SK-N-SH treated with all-trans-retinoic acid at 6 μM for 48 hours (cell line): ENCODE measurements around the gene ZNF442.
"Not testable (repeated sequence)": the region's sequence is repeated elsewhere in the genome, so short reads cannot be mapped to it uniquely, and the experiment has no call there.

Source experiments
- ATAC-seq: fragments of 200-7000 bp; cut with Tn5 transposase; 3 replicates; pipeline ENCODE4 v1.9.1; 2020; ENCODE audit warnings: mild to moderate bottlenecking, moderate library complexity
- ARNTL ChIP-seq: fragments of 450-650 bp; formaldehyde crosslinking; IDR thresholded peaks from 2 replicates; pipeline ENCODE4 v1.5.0; 2020; ENCODE audit warnings: low read depth, mild to moderate bottlenecking, moderate library complexity, borderline replicate concordance
- CSDC2 ChIP-seq: fragments of 250-450 bp; sonication (Bioruptor Pico); IDR thresholded peaks from 2 replicates; pipeline ENCODE4 v1.5.0; 2020; ENCODE audit warnings: mild to moderate bottlenecking, moderate library complexity
- ESRRG ChIP-seq: fragments of 250-450 bp; sonication (Bioruptor Pico); IDR thresholded peaks from 2 replicates; pipeline ENCODE4 v1.6.1; 2021; ENCODE audit warnings: mild to moderate bottlenecking
- OSR1 ChIP-seq: fragments of 250-450 bp; sonication (Bioruptor Pico); IDR thresholded peaks from 2 replicates; pipeline ENCODE4 v1.8.0; 2022; ENCODE audit warnings: moderate library complexity, mild to moderate bottlenecking, inconsistent platforms
- PPARA ChIP-seq: fragments of 250-450 bp; sonication (Bioruptor Pico); IDR thresholded peaks from 2 replicates; pipeline ENCODE4 v1.5.0; 2020; ENCODE audit warnings: mild to moderate bottlenecking, borderline replicate concordance
- RARB ChIP-seq: fragments of 250-450 bp; sonication (Bioruptor Pico); IDR thresholded peaks from 2 replicates; pipeline ENCODE4 v1.8.0; 2021; ENCODE audit warnings: mild to moderate bottlenecking, moderate library complexity
- TCF4 ChIP-seq: fragments of 250-450 bp; sonication (Bioruptor Pico); IDR thresholded peaks from 2 replicates; pipeline ENCODE4 v1.8.0; 2021; ENCODE audit warnings: mild to moderate bottlenecking, moderate library complexity, borderline replicate concordance
- TOX ChIP-seq: fragments of 250-450 bp; sonication (Bioruptor Pico); IDR thresholded peaks from 2 replicates; pipeline ENCODE4 v1.8.0; 2021; ENCODE audit warnings: mild to moderate bottlenecking, moderate library complexity, borderline replicate concordance
- ZC3H10 ChIP-seq: fragments of 250-450 bp; sonication (Bioruptor Pico); IDR thresholded peaks from 2 replicates; pipeline ENCODE4 v1.5.1; 2021; ENCODE audit warnings: mild to moderate bottlenecking, moderate library complexity
- ZFP3 ChIP-seq: fragments of 250-450 bp; sonication (Bioruptor Pico); IDR thresholded peaks from 2 replicates; pipeline ENCODE4 v1.5.0; 2020; ENCODE audit warnings: mild to moderate bottlenecking, moderate library complexity
- ZFP30 ChIP-seq: fragments of 450-650 bp; formaldehyde crosslinking; IDR thresholded peaks from 2 replicates; pipeline ENCODE4 v1.5.0; 2022; ENCODE audit warnings: mild to moderate bottlenecking, moderate library complexity
- ZNF565 ChIP-seq: fragments of 450-650 bp; formaldehyde crosslinking; conservative IDR thresholded peaks from 2 replicates; pipeline ENCODE4 v1.5.0; 2020; ENCODE audit warnings: low read depth, mild to moderate bottlenecking, moderate library complexity
- ZNF70 ChIP-seq: fragments of 450-650 bp; formaldehyde crosslinking; IDR thresholded peaks from 2 replicates; pipeline ENCODE4 v1.5.0; 2020; ENCODE audit warnings: mild to moderate bottlenecking, moderate library complexity
- ZNF8 ChIP-seq: fragments of 450-650 bp; formaldehyde crosslinking; IDR thresholded peaks from 2 replicates; pipeline ENCODE4 v1.5.0; 2020; ENCODE audit warnings: mild to moderate bottlenecking, moderate library complexity
- TF ChIP-seq, protein P1 (sequence below): fragments of 250-450 bp; sonication (Bioruptor Pico); IDR thresholded peaks from 2 replicates; pipeline ENCODE4 v1.5.1; 2020; ENCODE audit warnings: low read depth, mild to moderate bottlenecking, moderate library complexity
- TF ChIP-seq, protein P2 (sequence below): fragments of 250-450 bp; sonication (Bioruptor Pico); IDR thresholded peaks from 2 replicates; pipeline ENCODE4 v1.8.0; 2020; ENCODE audit warnings: mild to moderate bottlenecking, moderate library complexity, borderline replicate concordance
- TF ChIP-seq, protein P3 (sequence below): fragments of 250-450 bp; sonication (Bioruptor Pico); IDR thresholded peaks from 2 replicates; pipeline ENCODE4 v1.5.1; 2021; ENCODE audit warnings: mild to moderate bottlenecking, moderate library complexity
- TF ChIP-seq, protein P4 (sequence below): fragments of 250-450 bp; sonication (Bioruptor Pico); IDR thresholded peaks from 2 replicates; pipeline ENCODE4 v1.5.0; 2020; ENCODE audit warnings: mild to moderate bottlenecking, moderate library complexity
- TF ChIP-seq, protein P5 (sequence below): fragments of 250-450 bp; sonication (Bioruptor Pico); IDR thresholded peaks from 2 replicates; pipeline ENCODE4 v1.8.0; 2021; ENCODE audit warnings: low read depth, mild to moderate bottlenecking, moderate library complexity, borderline replicate concordance

ZNF442 gene

DNA sequence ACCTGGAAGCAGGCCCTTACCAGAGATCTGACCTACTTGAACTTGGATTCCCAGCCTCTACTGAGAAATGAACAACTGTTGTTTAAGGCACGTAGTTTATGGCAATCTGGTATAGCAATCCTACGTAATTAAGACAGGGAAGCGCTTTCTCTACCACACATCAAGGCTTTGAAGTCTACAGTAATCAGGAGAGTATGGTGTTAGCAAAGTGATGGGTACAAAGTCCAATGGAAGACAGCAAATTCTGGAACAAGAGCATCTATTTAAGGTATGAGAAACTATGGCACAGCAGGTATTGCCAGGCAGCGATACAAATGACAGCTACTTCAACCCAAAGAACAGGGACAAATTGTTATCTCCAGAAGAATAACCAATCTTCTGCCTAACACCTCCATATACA is 35.1 kb downstream of the ZNF442 start:
- ATAC-seq = no peak
- no peak for TF ChIP-seq ZNF8 (CRISPR knock-in tag)
- TF ChIP-seq OSR1 (CRISPR knock-in tag) = no peak
- no peak for TF ChIP-seq ARNTL (CRISPR knock-in tag)
- TF ChIP-seq TOX = no peak
- TF ChIP-seq, all 23 proteins: peak for 0

DNA sequence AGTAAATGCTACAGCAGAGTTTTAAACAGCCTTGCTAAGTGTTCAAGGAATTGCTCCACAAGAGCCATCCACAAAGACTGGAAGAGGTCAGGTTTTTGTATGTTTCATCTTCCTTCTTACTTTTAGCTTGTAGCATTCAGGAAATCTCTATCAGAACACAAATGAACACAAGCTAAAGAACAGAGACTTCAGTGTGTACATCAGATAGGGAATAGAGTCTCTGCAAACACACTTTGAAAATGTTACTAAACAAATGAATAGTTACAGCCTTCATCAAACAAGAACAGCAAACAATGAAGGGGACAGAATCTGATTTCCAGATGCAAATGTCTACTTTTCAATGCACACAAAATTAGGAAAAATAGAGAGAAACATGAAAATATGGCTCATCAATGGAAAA is 39.8 kb downstream of the ZNF442 start:
- ATAC-seq = no peak
- TF ChIP-seq, protein P1, sequence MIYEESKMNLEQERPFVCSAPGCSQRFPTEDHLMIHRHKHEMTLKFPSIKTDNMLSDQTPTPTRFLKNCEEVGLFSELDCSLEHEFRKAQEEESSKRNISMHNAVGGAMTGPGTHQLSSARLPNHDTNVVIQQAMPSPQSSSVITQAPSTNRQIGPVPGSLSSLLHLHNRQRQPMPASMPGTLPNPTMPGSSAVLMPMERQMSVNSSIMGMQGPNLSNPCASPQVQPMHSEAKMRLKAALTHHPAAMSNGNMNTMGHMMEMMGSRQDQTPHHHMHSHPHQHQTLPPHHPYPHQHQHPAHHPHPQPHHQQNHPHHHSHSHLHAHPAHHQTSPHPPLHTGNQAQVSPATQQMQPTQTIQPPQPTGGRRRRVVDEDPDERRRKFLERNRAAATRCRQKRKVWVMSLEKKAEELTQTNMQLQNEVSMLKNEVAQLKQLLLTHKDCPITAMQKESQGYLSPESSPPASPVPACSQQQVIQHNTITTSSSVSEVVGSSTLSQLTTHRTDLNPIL (CRISPR knock-in tag) = no peak
- TF ChIP-seq RARB (no peak), ZNF565 (CRISPR knock-in tag) (no peak), TOX (no peak), ESRRG (no peak), ZC3H10 (no peak), CSDC2 (CRISPR knock-in tag) (no peak), TCF4 (CRISPR knock-in tag) (no peak), PPARA (CRISPR knock-in tag) (no peak)
- TF ChIP-seq, protein P2, sequence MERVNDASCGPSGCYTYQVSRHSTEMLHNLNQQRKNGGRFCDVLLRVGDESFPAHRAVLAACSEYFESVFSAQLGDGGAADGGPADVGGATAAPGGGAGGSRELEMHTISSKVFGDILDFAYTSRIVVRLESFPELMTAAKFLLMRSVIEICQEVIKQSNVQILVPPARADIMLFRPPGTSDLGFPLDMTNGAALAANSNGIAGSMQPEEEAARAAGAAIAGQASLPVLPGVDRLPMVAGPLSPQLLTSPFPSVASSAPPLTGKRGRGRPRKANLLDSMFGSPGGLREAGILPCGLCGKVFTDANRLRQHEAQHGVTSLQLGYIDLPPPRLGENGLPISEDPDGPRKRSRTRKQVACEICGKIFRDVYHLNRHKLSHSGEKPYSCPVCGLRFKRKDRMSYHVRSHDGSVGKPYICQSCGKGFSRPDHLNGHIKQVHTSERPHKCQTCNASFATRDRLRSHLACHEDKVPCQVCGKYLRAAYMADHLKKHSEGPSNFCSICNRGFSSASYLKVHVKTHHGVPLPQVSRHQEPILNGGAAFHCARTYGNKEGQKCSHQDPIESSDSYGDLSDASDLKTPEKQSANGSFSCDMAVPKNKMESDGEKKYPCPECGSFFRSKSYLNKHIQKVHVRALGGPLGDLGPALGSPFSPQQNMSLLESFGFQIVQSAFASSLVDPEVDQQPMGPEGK (CRISPR knock-in tag) = no peak

DNA sequence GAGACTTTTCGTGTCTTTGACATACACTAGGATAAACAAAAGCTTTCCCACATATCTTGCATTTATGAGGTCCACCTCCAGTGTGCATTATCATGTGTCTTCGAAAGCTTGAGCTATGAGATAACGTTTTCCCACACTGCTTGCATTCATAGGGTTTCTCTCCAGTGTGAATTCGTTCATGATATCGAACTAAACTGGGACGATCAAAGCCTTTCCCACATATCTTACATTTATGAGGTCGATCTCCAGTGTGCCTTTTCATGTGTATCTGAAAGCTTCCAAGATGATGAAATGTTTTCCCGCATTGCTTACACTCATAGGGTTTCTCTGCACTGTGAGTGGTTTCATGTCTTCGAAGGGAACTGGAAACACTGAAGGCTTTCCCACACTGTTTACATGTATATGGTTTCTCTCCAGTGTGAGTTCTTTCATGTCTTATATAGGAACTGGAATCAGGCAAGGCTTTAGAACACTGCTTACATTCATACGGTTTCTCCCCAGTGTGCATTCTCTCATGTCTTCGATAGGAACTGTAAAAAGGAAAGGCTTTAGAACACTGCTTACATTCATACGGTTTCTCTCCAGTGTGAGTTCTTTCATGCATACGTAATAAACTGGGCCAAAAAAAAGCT is 46.6 kb downstream of the ZNF442 start:
- ATAC-seq = no peak
- TF ChIP-seq ARNTL (CRISPR knock-in tag) = no peak
- no peak for TF ChIP-seq ZFP30 (CRISPR knock-in tag)
- TF ChIP-seq ESRRG = no peak
- no peak for TF ChIP-seq ZNF8 (CRISPR knock-in tag)
- no peak for TF ChIP-seq ZNF565 (CRISPR knock-in tag)
- TF ChIP-seq, protein P3, sequence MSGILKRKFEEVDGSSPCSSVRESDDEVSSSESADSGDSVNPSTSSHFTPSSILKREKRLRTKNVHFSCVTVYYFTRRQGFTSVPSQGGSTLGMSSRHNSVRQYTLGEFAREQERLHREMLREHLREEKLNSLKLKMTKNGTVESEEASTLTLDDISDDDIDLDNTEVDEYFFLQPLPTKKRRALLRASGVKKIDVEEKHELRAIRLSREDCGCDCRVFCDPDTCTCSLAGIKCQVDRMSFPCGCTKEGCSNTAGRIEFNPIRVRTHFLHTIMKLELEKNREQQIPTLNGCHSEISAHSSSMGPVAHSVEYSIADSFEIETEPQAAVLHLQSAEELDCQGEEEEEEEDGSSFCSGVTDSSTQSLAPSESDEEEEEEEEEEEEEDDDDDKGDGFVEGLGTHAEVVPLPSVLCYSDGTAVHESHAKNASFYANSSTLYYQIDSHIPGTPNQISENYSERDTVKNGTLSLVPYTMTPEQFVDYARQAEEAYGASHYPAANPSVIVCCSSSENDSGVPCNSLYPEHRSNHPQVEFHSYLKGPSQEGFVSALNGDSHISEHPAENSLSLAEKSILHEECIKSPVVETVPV (CRISPR knock-in tag) = no peak
- no peak for TF ChIP-seq ZFP3 (CRISPR knock-in tag)
- TF ChIP-seq TCF4 (CRISPR knock-in tag) = no peak
- no peak for TF ChIP-seq ZNF70 (CRISPR knock-in tag)
- TF ChIP-seq, protein P4, sequence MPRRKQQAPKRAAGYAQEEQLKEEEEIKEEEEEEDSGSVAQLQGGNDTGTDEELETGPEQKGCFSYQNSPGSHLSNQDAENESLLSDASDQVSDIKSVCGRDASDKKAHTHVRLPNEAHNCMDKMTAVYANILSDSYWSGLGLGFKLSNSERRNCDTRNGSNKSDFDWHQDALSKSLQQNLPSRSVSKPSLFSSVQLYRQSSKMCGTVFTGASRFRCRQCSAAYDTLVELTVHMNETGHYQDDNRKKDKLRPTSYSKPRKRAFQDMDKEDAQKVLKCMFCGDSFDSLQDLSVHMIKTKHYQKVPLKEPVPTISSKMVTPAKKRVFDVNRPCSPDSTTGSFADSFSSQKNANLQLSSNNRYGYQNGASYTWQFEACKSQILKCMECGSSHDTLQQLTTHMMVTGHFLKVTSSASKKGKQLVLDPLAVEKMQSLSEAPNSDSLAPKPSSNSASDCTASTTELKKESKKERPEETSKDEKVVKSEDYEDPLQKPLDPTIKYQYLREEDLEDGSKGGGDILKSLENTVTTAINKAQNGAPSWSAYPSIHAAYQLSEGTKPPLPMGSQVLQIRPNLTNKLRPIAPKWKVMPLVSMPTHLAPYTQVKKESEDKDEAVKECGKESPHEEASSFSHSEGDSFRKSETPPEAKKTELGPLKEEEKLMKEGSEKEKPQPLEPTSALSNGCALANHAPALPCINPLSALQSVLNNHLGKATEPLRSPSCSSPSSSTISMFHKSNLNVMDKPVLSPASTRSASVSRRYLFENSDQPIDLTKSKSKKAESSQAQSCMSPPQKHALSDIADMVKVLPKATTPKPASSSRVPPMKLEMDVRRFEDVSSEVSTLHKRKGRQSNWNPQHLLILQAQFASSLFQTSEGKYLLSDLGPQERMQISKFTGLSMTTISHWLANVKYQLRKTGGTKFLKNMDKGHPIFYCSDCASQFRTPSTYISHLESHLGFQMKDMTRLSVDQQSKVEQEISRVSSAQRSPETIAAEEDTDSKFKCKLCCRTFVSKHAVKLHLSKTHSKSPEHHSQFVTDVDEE = no peak

DNA sequence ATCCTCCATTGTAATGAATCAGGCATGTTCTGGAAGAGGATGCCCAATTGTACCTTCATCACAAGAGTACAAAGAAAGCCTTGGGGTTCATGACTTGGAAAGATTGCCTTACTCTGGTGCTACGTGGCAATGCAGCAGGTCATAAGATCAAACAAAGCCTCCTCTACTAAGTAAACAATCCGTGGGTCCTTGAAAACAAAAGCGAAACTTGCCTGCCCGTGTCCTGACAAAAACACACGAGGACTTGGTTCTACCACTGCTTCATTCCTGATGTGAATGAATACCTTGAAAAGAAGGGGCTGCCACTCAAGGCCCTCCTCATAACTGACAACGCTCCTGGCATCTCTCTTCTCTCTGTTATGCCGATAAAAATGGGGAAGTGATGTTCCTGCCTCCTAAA is 50.9 kb downstream of the ZNF442 start:
- no peak for ATAC-seq
- TF ChIP-seq PPARA (CRISPR knock-in tag) (no peak), CSDC2 (CRISPR knock-in tag) (no peak)
- TF ChIP-seq, protein P5, sequence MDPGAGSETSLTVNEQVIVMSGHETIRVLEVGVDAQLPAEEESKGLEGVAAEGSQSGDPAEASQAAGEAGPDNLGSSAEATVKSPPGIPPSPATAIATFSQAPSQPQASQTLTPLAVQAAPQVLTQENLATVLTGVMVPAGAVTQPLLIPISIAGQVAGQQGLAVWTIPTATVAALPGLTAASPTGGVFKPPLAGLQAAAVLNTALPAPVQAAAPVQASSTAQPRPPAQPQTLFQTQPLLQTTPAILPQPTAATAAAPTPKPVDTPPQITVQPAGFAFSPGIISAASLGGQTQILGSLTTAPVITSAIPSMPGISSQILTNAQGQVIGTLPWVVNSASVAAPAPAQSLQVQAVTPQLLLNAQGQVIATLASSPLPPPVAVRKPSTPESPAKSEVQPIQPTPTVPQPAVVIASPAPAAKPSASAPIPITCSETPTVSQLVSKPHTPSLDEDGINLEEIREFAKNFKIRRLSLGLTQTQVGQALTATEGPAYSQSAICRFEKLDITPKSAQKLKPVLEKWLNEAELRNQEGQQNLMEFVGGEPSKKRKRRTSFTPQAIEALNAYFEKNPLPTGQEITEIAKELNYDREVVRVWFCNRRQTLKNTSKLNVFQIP (CRISPR knock-in tag) = no peak

DNA sequence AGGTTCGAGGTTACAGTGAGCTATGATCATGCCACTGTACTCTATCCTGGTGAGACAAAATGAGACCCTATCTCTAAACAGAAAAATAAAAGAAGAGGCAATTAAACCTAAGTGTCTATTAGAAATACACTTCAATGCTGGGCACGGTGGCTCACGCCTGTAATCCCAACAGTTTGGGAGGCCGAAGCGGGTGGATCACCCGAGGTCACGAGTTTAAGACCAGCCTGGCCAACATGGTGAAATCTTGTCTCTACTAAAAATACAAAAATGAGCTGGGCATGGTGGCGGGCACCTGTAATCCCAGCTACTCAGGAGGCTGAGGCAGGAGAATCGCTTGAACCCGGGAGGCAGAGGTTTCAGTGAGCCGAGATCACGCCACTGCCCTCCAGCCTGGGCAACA is 56.6 kb downstream of the ZNF442 start:
- not testable (repeated sequence) for ATAC-seq
